Panc1 (cell line): ENCODE data around the gene IFIT5. TPM values are rescaled to one million over a fixed set of nuclear protein-coding genes. Genes with fewer than 3 reads are reported as not detected.

Experiments used
- ATAC-seq: fragments of 200-7000 bp; cut with Tn5 transposase; 2 replicates; pipeline ENCODE4 v1.9.1; 2020; ENCODE audit warnings: mild to moderate bottlenecking, moderate library complexity
- BruUV-seq: library from RNA; stranded (reverse); fragments of 400-500 nt; replicated peaks from 2 replicates; lab custom pipeline; 2021; lab: Mats Ljungman, UMichigan
- CTCF ChIA-PET: fragments of 300-600 bp; sonication (Branson Sonifier 250); formaldehyde crosslinking; loops from one replicate; lab custom pipeline; 2022; ENCODE audit warnings: antibody characterized with exemption; lab: Charles Lee
- POLR2A ChIA-PET: fragments of 300-600 bp; sonication (Branson Sonifier 250); formaldehyde crosslinking; loops from one replicate; lab custom pipeline; 2022; ENCODE audit warnings: antibody characterized with exemption; lab: Charles Lee
- DNase-seq: peaks from one replicate; pipeline ENCODE4 v3.0.0-alpha.2; 2010; ENCODE audit warnings: low read depth, low spot score
- H3K27ac ChIP-seq: 2 replicates; pipeline ENCODE4 v1.5.1; 2011; ENCODE audit warnings: mild to moderate bottlenecking, low read length, inconsistent platforms
- H3K27me3 ChIP-seq: fragments of 200-500 bp; sonication (Bioruptor generic); 2 replicates; pipeline ENCODE4 v1.6.0; 2014; ENCODE audit warnings: low read length, inconsistent platforms; ENCODE audit not compliant: control insufficient read depth, insufficient read depth
- H3K36me3 ChIP-seq: fragments of 200-500 bp; sonication (Bioruptor generic); 2 replicates; pipeline ENCODE4 v1.5.1; 2014; ENCODE audit warnings: inconsistent platforms, mild to moderate bottlenecking, low read length, moderate library complexity; ENCODE audit not compliant: control insufficient read depth, insufficient read depth
- H3K4me1 ChIP-seq: 2 replicates; pipeline ENCODE4 v1.5.1; 2011; ENCODE audit warnings: inconsistent platforms, mild to moderate bottlenecking, low read length, moderate library complexity; ENCODE audit not compliant: control insufficient read depth, insufficient read depth
- H3K4me3 ChIP-seq, 2 experiments: 2 replicates each; pipeline ENCODE4 v1.5.1; 2011 to 2012; ENCODE audit warnings: low read depth in 2 of 2, low read length in 2 of 2, mild to moderate bottlenecking in 2 of 2, inconsistent platforms in 1 of 2, moderate library complexity in 1 of 2
- H3K9me3 ChIP-seq: fragments of 200-500 bp; sonication (Bioruptor generic); 2 replicates; pipeline ENCODE4 v1.5.1; 2014; ENCODE audit warnings: low read depth, mild to moderate bottlenecking, inconsistent platforms, low read length, moderate library complexity; ENCODE audit not compliant: control insufficient read depth, insufficient read depth
- CTCF ChIP-seq: fragments of 450-650 bp; IDR thresholded peaks from 2 replicates; pipeline ENCODE4 v1.5.1; 2017; ENCODE audit warnings: mild to moderate bottlenecking
- POLR2AphosphoS5 ChIP-seq: IDR thresholded peaks from 2 replicates; pipeline ENCODE4 v1.6.1; 2012; ENCODE audit warnings: mild to moderate bottlenecking, low read depth, low read length, moderate library complexity
- SIN3A ChIP-seq: IDR thresholded peaks from 2 replicates; pipeline ENCODE4 v1.6.1; 2012; ENCODE audit warnings: low read depth, mild to moderate bottlenecking, low read length, moderate library complexity, borderline replicate concordance; ENCODE audit not compliant: insufficient read depth
- TCF7L2 ChIP-seq: IDR thresholded peaks from 2 replicates; pipeline ENCODE4 v1.6.1; 2011; ENCODE audit warnings: mild to moderate bottlenecking, low read depth, low read length, inconsistent platforms
- in situ Hi-C: cut with HindIII; loops from 2 replicates; pipeline ENCODE4 v1.10.0; 2016; ENCODE audit warnings: low sequenced_read_pairs, low pct_unique_long_range_greater_than_20kb
- intact Hi-C: fragments of 100-400 bp; cut with micrococcal nuclease; formaldehyde crosslinking; loops from one replicate; pipeline ENCODE4 v1.10.0; 2022; ENCODE audit not compliant: unreplicated experiment
- total RNA-seq: library from RNA; stranded (reverse); gene quantifications from one replicate; pipeline ENCODE4 v1.2.1, GENCODE V29; 2021; ENCODE audit not compliant: unreplicated experiment
- TF ChIP-seq, protein P1 (sequence below), 2 experiments: IDR thresholded peaks; 2 replicates each; pipeline ENCODE4 v1.6.1; 2011 to 2012; ENCODE audit warnings: low read depth in 2 of 2, control low read depth in 1 of 2, low read length in 1 of 2, mild to moderate bottlenecking in 1 of 2, moderate library complexity in 1 of 2; ENCODE audit not compliant: insufficient read depth in 1 of 2

The IFIT5 gene
- total RNA-seq, 1 experiment from 2014 or later: 11.1 TPM

DNA sequence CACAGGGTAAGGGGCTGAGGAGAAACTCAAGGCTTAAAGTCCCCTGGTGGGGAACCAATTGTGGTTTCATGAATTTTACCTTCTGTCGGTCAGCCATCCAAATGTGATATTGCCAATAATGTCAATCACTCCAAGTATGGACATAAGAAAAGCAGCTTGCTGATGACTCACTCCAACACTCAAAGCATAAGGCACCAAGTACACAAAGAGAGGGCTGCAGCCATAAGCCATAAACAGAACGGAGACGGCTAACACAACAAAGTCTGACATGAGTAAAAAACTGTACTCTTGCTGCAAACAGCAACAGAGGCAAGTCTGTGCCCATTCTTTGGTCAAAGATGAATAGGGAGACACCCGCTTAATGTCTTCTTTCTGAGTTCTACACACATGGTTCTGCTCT, 24.2 kb downstream of the IFIT5 start:
- TF ChIP-seq, protein P1, sequence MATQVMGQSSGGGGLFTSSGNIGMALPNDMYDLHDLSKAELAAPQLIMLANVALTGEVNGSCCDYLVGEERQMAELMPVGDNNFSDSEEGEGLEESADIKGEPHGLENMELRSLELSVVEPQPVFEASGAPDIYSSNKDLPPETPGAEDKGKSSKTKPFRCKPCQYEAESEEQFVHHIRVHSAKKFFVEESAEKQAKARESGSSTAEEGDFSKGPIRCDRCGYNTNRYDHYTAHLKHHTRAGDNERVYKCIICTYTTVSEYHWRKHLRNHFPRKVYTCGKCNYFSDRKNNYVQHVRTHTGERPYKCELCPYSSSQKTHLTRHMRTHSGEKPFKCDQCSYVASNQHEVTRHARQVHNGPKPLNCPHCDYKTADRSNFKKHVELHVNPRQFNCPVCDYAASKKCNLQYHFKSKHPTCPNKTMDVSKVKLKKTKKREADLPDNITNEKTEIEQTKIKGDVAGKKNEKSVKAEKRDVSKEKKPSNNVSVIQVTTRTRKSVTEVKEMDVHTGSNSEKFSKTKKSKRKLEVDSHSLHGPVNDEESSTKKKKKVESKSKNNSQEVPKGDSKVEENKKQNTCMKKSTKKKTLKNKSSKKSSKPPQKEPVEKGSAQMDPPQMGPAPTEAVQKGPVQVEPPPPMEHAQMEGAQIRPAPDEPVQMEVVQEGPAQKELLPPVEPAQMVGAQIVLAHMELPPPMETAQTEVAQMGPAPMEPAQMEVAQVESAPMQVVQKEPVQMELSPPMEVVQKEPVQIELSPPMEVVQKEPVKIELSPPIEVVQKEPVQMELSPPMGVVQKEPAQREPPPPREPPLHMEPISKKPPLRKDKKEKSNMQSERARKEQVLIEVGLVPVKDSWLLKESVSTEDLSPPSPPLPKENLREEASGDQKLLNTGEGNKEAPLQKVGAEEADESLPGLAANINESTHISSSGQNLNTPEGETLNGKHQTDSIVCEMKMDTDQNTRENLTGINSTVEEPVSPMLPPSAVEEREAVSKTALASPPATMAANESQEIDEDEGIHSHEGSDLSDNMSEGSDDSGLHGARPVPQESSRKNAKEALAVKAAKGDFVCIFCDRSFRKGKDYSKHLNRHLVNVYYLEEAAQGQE (IDR thresholded peaks at IDR 0.05; ENCODE audit: insufficient read depth in 1 of 2, low read depth in 2 of 2, low read length in 1 of 2): no peak
- TF ChIP-seq SIN3A (no peak), TCF7L2 (no peak), POLR2AphosphoS5 (no peak), CTCF (no peak)
- DNase-seq (no peak), ATAC-seq (no peak)
- Histone ChIP-seq H3K4me1 (no peaks in the 10 kb centered on the region), H3K27me3 (peaks cover 15% of the 10 kb centered on the region; the same call in 1 of the 2 replicates), H3K36me3 (no peaks in the 10 kb centered on the region), H3K27ac (no peak overlapping the region), H3K9me3 (no peaks in the 10 kb centered on the region), H3K4me3 (no peak overlapping the region)
- ChIA-PET POLR2A (interaction anchor here (0.5 kb wide), 1 partner anchor 215 kb away, joined by 3 read pairs; no protein-coding TSS in a partner anchor), CTCF (no interaction called here)
- no TSS peak for BruUV-seq
- intact Hi-C loops: no loop called here
- in situ Hi-C loops: no loop called here

- in situ Hi-C loops: no loop called here
- DNase-seq: no peak
- CTCF ChIA-PET: no interaction called here
These were observed 26.1 kb downstream of the IFIT5 start for GRCh38 chr10:89440226-89441009.

More at GRCh38 chr10:89440226-89441009, 26.1 kb downstream of the IFIT5 start:
- no peak overlapping the region for H3K4me3 ChIP-seq
- POLR2A ChIA-PET: no interaction called here
- H3K4me1 ChIP-seq: no peaks in the 10 kb centered on the region
- no peaks in the 10 kb centered on the region for H3K36me3 ChIP-seq
- H3K9me3 ChIP-seq: no peaks in the 10 kb centered on the region
- BruUV-seq: no TSS peak
- intact Hi-C loops: no loop called here
- TF ChIP-seq, protein P1 (IDR thresholded peaks at IDR 0.05; ENCODE audit: insufficient read depth in 1 of 2, low read depth in 2 of 2, low read length in 1 of 2): no peak
- TF ChIP-seq TCF7L2 (no peak), SIN3A (no peak), POLR2AphosphoS5 (no peak), CTCF (no peak)
- H3K27ac ChIP-seq: no peak overlapping the region
- ATAC-seq: no peak
- peaks cover 7% of the 10 kb centered on the region; the same call in 1 of the 2 replicates for H3K27me3 ChIP-seq
